GM19099 (cell line): Measurements from ENCODE around the gene TRAK1.

Experiments used
- POLR2A ChIP-seq: IDR thresholded peaks from 3 replicates; pipeline ENCODE4 v1.6.1; 2011; ENCODE audit warnings: low read depth; ENCODE audit not compliant: insufficient read length; ENCODE audit errors: extremely low read depth

The TRAK1 gene

DNA sequence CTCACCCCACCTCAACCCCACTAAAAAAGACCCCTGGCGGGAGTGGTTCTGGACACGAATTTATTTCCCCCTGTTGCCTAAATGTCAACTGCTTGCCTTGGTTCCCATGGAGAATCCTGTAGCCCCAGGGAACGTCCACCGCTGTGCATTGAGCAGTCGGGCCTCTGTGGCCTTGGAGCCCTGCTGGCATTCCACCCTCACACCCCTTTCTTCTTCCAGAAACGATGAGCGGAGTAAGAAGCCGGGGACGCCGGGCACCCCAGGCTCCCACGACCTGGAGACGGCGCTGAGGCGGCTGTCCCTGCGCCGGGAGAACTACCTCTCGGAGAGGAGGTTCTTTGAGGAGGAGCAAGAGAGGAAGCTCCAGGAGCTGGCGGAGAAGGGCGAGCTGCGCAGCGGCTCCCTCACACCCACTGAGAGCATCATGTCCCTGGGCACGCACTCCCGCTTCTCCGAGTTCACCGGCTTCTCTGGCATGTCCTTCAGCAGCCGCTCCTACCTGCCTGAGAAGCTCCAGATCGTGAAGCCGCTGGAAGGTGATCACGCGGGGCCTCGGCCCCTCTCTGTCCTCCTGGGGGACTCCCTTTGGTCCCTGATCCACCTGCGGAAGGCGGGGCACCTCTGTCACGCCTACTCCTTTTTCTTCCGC lies 111.2 kb downstream of the TRAK1 start:
- no peak for TF ChIP-seq POLR2A

DNA sequence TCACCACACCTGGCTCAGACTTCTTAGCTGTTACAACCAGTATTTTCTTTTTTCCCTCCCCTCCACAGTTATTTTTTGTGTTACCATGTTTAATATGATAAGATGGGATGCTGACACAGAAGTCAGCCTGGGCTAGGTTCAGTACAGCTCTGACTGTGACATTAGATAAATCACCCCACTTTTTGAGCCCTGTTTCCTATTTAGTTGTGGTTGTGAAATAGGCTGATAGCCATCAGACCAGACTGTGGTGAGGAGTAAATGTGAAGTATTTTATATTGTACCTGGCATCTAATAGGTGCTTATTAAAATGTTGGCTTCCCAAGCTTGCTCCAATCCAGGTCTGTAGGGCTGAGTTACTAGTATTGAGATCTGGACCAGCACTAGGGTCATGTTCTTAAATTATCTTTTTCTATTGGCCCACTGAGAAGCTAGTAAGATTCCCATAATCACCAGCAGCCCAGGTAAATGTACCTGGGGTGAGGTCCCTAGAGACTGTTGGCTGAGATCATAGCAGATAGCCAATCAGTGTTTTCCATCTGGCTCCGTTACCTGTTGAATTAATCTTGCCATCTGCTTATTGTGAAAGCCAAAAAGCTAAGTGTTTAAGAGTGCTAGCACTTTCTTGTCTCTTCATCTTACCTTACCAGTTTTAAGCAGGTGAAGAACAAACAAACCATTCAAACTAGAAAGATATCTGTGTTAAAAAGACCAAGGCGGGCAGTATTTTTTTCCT lies 113.9 kb downstream of the TRAK1 start:
- TF ChIP-seq POLR2A: no peak

DNA sequence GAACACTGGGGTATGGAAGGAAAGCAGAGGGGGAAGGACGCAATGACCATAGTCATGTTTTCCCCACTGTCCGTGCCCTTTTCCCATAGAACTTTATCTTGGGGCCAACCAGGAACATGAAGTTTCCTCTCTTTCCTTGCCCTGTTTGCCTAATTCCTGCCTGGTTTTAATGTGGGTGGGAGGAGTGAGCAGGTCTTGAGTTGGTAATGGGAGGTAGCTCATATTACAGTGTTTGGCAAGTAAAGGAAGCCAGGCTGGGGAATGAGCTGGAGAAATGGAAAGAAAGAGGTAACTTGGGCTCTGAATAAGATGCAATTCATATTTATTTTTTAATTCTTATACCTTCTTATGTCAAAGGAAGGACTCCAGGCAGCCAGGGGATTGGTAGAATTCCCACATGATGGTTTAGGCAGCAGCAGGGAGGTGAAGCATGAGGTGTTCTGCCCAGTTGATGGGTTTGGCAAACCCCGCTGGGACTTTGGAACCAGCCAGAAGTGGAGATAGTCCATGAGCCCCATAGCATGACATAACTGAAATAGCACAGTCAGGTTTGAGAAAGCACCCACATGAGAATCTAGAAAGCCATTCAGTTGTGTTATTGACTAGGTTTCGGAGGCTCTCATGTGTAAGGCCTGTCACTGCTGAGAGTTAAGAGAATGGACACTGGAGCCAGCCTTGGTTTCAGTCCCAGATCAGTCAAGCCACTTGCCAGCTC lies 114.8 kb downstream of the TRAK1 start:
- TF ChIP-seq POLR2A: no peak

DNA sequence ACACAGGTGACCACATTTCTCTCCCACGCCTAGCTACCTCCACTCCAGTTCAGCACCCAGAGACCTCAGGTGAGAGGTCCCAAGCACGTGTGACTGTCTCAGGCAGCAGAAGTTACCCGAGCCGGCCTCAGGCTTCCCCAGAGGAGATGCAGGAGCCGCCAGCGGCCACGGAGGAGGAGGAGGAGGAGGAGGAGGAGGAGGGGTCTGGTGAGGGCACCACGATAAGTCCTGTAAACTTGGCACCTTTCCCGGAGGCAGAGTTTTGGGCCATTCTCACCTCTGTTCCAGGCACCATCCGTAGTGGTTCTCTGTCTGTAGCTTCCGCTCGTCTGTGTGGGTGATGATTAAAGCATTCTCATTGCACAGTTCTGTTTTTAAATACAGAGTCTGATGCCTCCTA lies 118.8 kb downstream of the TRAK1 start:
- TF ChIP-seq POLR2A: no peak

DNA sequence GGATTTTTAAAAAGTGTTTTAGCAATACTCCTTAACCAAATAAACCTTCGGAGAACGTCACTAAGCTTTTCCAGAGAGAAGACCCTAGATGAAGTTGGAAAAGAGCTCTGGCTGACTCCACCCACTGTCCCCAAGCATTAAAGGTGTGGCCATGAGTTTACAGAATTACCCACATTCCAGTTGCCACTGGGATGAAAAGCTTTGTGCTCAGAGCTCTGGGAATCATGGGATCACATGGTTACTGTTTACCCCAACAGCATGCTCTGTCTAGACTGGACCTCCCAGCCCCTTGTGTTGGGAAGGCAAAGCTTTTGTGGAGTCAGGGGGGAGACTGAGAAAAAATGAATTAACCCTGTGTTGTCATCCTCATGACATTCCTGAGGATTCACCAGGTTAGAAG lies 119.6 kb downstream of the TRAK1 start:
- no peak for TF ChIP-seq POLR2A

DNA sequence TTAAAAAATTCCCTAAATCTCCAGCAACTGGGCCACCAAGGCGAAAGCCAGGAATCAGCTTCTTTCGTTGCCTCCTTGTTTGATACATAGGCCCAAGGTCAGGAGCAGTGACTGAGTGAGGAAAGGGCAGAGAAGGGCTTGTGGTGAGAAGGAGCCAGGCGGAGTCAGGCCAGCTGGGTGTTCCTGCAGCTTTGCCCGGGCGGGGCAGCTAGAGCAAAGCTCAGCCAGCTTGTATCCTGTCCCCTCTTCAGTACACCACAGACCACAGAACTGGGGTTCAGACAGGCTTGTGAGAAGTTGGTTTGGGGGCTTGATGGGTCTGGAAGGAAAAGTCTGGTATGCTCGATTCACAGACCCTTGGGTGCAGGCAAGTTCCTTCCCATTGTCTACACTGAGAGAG lies 122.3 kb downstream of the TRAK1 start:
- no peak for TF ChIP-seq POLR2A

DNA sequence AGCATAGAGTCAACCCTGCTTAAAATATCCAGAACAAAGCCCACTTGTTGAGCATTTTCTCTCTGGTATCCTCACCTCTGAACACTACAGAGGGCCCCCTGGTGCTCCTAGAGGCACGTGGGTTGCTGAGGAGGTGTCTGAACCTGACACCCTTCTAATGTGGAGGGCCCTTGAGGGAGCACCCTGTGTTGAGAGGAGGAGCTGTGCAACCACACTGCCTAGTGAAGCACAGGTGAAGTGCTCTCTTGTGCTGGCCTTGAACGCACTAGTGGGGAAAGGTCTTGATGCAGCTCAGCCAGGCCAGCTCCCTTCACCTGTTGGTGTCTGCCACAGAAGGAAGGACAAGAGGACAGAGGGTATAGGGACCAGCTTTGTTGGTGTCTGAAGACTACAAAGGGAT lies 122.9 kb downstream of the TRAK1 start:
- TF ChIP-seq POLR2A: no peak

DNA sequence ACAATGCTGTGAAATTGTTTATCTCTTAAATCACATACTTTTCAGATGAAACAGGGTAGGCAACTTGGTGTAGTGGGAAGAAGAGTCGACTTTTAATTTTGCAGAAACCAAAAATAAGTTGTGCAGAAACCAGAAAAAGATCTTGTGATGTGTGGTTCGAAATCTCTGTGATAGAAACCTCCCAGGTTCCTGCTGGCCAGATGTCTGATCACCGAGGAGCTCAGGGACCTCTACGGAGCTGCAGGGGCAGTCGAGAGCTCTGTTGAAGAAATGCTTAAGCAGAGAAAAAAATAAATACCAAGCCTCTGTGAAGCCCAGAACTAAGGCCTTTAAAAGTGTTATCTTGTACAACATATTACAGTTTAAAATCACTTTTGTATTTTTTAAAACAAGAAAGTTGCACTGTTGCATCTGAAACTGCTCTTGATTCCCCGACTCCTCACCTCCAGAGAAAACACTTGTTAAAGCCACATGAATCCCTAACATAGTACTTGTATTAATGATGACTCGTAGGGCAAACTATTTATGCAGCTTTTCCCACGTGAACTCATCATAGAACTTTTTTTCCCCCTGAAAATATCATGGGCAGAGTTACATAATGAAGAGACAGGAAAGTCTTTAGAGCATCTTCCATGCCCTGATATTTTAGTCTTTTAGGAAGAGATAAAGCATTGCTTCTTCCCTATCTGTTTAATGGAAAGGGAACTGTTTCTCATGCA lies 123.6 kb downstream of the TRAK1 start:
- no peak for TF ChIP-seq POLR2A

DNA sequence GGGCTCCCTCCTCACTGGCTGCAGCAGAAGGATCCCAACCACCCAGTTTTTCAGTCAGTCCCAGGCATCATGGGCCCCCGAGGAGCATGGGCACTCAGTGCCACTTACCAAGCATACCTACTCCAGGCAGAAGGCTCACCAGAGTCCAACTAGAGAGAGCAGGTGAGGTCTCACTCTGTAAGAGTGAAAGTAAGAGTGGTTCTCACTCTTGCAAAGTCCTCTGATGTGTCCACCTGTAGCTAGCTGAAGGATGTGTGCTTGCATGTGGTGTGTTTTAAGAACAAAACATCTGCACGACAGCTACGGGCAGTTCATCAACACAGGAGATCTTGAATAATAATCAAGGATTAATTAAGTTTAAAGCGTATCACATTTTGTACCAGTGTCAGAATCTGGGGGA lies 125.1 kb downstream of the TRAK1 start:
- no peak for TF ChIP-seq POLR2A

DNA sequence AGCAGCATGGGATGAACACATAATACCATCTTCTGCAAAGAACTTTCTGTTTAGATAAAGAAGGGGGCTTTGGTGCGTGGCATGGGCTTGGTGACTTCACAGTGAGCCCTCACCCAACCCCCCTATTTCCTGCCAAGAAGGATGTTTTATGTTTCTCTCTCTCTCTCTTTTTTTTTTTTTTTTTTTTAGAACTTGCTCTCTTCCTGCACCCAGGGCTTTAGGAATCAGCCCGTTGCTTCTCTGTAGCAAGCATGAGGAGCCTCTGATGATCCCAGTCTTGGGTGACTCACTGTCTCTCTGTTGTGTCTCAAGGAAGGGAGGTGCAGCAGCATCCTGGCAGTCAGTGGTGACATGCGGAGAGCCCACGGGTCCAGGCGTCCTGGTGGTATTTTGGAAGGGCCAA lies 125.8 kb downstream of the TRAK1 start:
- TF ChIP-seq POLR2A: no peak

DNA sequence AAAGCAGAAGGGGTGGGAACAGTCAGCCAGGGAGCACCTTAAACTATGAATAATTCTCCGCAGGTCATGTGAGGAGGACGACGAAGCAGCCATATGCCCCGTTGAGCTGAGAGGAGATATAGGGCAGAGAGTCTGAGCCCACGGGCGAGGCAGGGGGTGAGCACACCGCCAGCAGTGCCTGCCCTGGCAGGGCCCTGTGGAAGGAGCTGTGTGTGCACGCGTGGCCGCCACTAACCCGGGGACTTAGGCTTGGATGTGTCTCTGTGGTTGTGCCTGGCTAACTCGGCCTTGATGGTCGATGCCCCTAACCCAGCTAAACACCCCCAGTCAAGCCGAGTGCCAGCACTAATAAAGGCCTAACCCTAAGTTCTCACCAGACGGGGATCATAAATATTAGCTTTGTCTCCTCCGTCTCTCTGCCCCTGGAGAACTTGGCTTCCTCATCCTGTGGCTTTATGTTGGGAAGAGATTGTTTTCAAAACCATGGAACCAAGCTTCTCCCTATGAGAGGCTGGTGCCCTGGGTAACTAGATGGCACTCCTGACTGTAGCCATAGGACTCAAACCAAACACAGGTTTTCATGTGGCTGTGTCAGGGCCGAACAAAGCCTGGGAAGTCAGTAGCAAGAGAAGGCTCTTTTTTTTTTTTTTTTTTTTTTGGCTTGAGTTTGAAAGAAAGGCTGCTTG lies 129.4 kb downstream of the TRAK1 start:
- no peak for TF ChIP-seq POLR2A

DNA sequence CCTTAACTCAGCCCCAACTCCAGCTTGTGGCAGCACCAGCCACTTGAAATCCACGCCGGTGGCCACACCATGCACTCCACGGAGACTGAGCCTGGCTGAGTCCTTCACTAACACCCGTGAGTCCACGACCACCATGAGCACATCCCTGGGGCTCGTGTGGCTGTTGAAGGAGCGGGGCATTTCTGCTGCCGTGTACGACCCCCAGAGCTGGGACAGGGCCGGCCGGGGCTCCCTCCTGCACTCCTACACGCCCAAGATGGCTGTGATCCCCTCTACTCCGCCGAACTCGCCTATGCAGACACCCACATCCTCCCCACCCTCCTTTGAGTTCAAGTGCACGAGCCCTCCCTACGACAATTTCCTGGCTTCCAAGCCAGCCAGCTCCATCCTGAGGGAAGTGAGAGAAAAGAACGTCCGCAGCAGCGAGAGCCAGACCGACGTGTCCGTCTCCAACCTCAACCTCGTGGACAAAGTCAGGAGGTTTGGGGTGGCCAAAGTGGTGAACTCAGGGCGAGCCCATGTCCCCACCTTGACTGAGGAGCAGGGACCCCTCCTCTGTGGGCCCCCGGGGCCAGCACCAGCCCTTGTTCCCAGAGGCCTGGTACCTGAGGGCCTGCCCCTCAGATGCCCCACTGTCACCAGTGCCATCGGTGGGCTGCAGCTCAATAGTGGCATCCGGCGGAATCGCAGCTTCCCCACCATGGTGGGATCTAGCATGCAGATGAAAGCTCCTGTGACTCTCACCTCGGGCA lies 132.0 kb downstream of the TRAK1 start:
- TF ChIP-seq POLR2A: no peak

DNA sequence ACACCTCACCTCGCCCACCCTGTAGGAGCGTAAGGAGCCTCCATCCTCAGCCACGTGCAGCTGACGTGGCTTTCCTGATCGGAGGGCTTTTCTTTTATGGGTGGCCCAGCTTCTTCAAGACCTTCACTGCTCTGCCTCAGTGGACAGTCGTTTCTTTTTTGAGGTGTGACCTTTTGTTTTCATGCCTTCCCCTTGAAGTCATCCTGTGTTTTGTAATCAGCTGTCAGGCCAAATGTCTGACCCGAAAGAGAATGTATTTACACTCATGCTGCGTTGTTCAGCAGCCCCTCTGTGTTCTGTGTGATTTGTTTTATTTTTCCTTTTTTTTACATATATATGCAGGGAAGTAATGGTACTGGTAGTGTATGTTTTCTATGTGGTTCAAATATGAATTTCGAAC lies 133.0 kb downstream of the TRAK1 start:
- TF ChIP-seq POLR2A: no peak

DNA sequence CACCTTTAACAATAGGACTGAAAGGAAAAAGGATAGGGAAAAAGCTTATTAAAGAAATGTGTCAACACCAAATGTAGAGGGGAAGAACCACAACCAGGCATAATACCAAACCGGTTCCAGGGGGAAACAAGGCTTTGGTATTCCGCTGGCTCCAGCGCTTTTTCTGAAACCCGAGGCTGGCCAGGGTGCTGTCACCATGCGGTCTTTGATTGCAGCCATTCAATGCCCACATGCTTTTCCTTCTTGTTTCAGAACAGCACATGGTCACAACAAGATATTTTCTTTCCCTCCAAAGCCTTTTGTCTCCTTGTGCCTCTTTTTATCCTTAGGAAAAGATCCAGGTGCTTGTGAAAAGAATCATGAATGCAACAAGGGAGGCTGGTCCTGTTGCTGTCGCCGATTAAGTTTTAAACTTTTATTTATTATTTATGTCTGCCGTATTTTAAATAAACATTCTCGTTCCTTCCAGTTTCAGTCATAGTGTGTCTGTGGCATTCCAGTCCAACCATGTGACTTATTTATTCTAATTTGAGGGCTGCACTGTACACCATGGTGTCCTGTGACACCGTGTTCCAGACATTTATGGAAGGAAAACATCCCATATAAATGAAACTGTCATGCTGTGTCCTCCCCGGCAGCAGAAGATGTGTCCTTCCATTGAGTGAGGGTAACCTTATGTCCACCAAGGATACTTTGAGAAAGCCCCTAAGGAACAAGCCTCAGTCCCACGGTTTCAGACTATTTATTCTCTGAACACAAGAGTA lies 133.7 kb downstream of the TRAK1 start:
- TF ChIP-seq POLR2A: no peak
